LNCaP clone FGC (cell line): ENCODE measurements around the gene PIP5KL1.

Experiments used
- DNase-seq: peaks from one replicate; pipeline ENCODE4 v3.0.0-alpha.2; 2011; ENCODE audit warnings: low read depth
- H3K4me3 ChIP-seq: 2 replicates; pipeline ENCODE4 v1.5.1; 2011; ENCODE audit warnings: mild to moderate bottlenecking, low read depth, low read length, control low read depth
- TF ChIP-seq, protein P1 (sequence below): IDR thresholded peaks from 2 replicates; pipeline ENCODE4 v1.5.1; 2012; ENCODE audit warnings: mild to moderate bottlenecking; ENCODE audit not compliant: control insufficient read depth, insufficient read depth; ENCODE audit errors: extremely low read depth

The PIP5KL1 gene

GRCh38 chr9:127925959-127926905 lies 4.3 kb downstream of the PIP5KL1 start:
- no peak overlapping the region for H3K4me3 ChIP-seq
- TF ChIP-seq, protein P1, sequence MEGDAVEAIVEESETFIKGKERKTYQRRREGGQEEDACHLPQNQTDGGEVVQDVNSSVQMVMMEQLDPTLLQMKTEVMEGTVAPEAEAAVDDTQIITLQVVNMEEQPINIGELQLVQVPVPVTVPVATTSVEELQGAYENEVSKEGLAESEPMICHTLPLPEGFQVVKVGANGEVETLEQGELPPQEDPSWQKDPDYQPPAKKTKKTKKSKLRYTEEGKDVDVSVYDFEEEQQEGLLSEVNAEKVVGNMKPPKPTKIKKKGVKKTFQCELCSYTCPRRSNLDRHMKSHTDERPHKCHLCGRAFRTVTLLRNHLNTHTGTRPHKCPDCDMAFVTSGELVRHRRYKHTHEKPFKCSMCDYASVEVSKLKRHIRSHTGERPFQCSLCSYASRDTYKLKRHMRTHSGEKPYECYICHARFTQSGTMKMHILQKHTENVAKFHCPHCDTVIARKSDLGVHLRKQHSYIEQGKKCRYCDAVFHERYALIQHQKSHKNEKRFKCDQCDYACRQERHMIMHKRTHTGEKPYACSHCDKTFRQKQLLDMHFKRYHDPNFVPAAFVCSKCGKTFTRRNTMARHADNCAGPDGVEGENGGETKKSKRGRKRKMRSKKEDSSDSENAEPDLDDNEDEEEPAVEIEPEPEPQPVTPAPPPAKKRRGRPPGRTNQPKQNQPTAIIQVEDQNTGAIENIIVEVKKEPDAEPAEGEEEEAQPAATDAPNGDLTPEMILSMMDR, result no peak
- DNase-seq, result no peak

GRCh38 chr9:127924736-127925444 lies 5.7 kb downstream of the PIP5KL1 start:
- no peak overlapping the region for H3K4me3 ChIP-seq
- no peak for DNase-seq
- TF ChIP-seq, protein P1, result no peak

DNA sequence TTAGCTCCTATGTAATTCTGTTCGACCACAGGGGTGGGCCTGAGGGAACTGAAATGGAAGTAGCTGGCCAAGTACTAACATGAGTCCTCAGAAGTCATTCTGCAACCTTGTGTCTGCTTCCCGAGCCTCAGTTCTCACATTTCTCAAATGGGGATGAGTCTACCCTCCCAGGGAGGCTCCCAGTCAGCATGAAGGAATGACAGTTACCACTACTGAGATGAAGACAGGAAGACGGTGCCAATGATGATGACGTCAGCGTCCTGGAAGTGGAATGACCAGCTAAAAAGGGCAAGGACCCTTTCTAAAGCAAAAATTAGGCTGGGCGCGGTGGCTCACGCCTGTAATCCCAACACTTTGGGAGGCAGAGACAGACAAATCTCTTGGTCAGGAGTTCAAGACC lies 6.8 kb downstream of the PIP5KL1 start:
- no peak overlapping the region for H3K4me3 ChIP-seq
- DNase-seq, result no peak
- TF ChIP-seq, protein P1, result no peak

- TF ChIP-seq, protein P1, result no peak
- no peak for DNase-seq
- H3K4me3 ChIP-seq, result no peak overlapping the region
Observed at GRCh38 chr9:127923046-127923445, 7.5 kb downstream of the PIP5KL1 start.

DNA sequence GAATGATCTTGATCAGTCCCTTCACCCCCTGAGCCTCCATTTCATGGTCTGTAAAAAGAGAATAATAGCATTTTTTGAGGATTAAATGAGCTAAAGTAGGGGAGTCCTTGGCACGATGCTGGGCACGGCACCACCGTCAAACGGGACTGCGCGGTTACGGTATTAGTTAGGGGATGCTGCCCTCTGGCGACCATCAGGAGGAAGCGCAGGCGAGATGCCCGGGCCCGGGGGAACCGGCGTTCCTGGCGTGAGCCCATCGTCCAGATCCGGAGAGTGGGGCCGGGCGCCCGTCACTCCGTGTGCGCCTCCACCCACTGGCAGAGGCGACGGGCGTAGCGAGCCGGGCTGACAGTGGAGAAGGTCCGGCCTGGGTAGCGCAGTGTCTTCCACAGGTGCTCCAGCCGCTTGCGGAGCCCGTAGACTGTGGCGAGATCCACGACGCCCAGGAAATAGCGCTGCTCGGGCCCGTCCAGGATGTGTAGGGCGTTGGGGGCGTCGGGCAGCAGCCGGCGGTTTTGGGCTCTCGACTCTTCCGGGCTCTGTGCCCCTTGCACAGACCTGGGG lies 8.9 kb downstream of the PIP5KL1 start:
- peak overlapping the region; percentile 23; the same call in 1 of the 2 replicates for H3K4me3 ChIP-seq
- DNase-seq, result no peak
- TF ChIP-seq, protein P1, result peak; percentile 91

GRCh38 chr9:127920794-127921193 lies 9.8 kb downstream of the PIP5KL1 start:
- no peak for DNase-seq

More at GRCh38 chr9:127920794-127921193, 9.8 kb downstream of the PIP5KL1 start:
- TF ChIP-seq, protein P1, result no peak
- no peak overlapping the region for H3K4me3 ChIP-seq
